ENCODE data around the gene ASS1. TPM values are rescaled to one million over a fixed set of nuclear protein-coding genes. Genes with fewer than 3 reads are reported as not detected.

ASS1 gene
- total RNA-seq, 1 experiment from 2014 or later: 26.2 TPM

GRCh38 chr9:130482463-130482862 lies 37.7 kb downstream of the ASS1 start:
- in situ Hi-C loops (cut with HindIII; ENCODE audit: low pct_unique_long_range_greater_than_20kb, low sequenced_read_pairs): no loop called here
- Histone ChIP-seq H3K4me1 (ENCODE audit: control insufficient read depth, insufficient read depth, low read length) (no peaks in the 10 kb centered on the region), H3K9me3 (ENCODE audit: control insufficient read depth, insufficient read depth, low read depth, low read length) (no peaks in the 10 kb centered on the region), H3K27me3 (ENCODE audit: control insufficient read depth, insufficient read depth, low read length) (no peaks in the 10 kb centered on the region), H3K36me3 (ENCODE audit: control insufficient read depth, insufficient read depth, low read length) (no peaks in the 10 kb centered on the region), H3K27ac (ENCODE audit: low read length) (no peak overlapping the region), H3K4me3 (ENCODE audit: low read depth in 2 of 2, low read length in 2 of 2) (no peak overlapping the region)
- CTCF ChIA-PET: no interaction called here
- intact Hi-C loops (cut with micrococcal nuclease; ENCODE audit: unreplicated experiment): no loop called here
- BruUV-seq (replicated peaks): no TSS peak
- TF ChIP-seq CTCF (IDR thresholded peaks at IDR 0.05) (no peak), REST (IDR thresholded peaks at IDR 0.05; ENCODE audit: insufficient read depth in 1 of 2, low read depth in 2 of 2, low read length in 1 of 2) (no peak), TCF7L2 (IDR thresholded peaks at IDR 0.05; ENCODE audit: low read depth, low read length) (no peak), SIN3A (IDR thresholded peaks at IDR 0.05; ENCODE audit: borderline replicate concordance, insufficient read depth, low read depth, low read length) (no peak), POLR2AphosphoS5 (IDR thresholded peaks at IDR 0.05; ENCODE audit: low read depth, low read length) (no peak)
- POLR2A ChIA-PET: interaction anchor here (0.5 kb wide), 1 partner anchor 200 kb away, joined by 14 read pairs; no protein-coding TSS in a partner anchor
- ATAC-seq (no peak), DNase-seq (ENCODE audit: low read depth, low spot score) (no peak)

- ATAC-seq (no peak), DNase-seq (ENCODE audit: low read depth, low spot score) (no peak)
- Histone ChIP-seq H3K36me3 (ENCODE audit: control insufficient read depth, insufficient read depth, low read length) (no peaks in the 10 kb centered on the region), H3K4me1 (ENCODE audit: control insufficient read depth, insufficient read depth, low read length) (no peaks in the 10 kb centered on the region), H3K27ac (ENCODE audit: low read length) (no peak overlapping the region), H3K9me3 (ENCODE audit: control insufficient read depth, insufficient read depth, low read depth, low read length) (no peaks in the 10 kb centered on the region), H3K27me3 (ENCODE audit: control insufficient read depth, insufficient read depth, low read length) (no peaks in the 10 kb centered on the region), H3K4me3 (ENCODE audit: low read depth in 2 of 2, low read length in 2 of 2) (no peak overlapping the region)
- POLR2A ChIA-PET: no interaction called here
- TF ChIP-seq CTCF (IDR thresholded peaks at IDR 0.05): no peak
- TF ChIP-seq SIN3A (IDR thresholded peaks at IDR 0.05; ENCODE audit: borderline replicate concordance, insufficient read depth, low read depth, low read length): no peak
- no peak for TF ChIP-seq REST (IDR thresholded peaks at IDR 0.05; ENCODE audit: insufficient read depth in 1 of 2, low read depth in 2 of 2, low read length in 1 of 2)
- no peak for TF ChIP-seq POLR2AphosphoS5 (IDR thresholded peaks at IDR 0.05; ENCODE audit: low read depth, low read length)
- CTCF ChIA-PET: no interaction called here
- intact Hi-C loops (cut with micrococcal nuclease; ENCODE audit: unreplicated experiment): no loop called here
- no TSS peak for BruUV-seq (replicated peaks)
- in situ Hi-C loops (cut with HindIII; ENCODE audit: low pct_unique_long_range_greater_than_20kb, low sequenced_read_pairs): no loop called here
These were observed 38.7 kb downstream of the ASS1 start for GRCh38 chr9:130483371-130483971.
